Breast epithelium (tissue), 3 donors: ENCODE data around the gene PRPF6.

Experiments
- POLR2AphosphoS5 ChIP-seq, 3 donors: sonication (generic); formaldehyde crosslinking; IDR thresholded peaks; one replicate each; pipeline ENCODE4 v1.6.1; 2017; ENCODE audit warnings: antibody characterized with exemption in 3 of 3
- TF ChIP-seq, protein P1 (sequence below), 3 donors: fragments of 450-650 bp; IDR thresholded peaks; one replicate each; pipeline ENCODE4 v1.5.1; 2016 to 2017; ENCODE audit warnings: antibody characterized with exemption in 3 of 3, mild to moderate bottlenecking in 3 of 3, moderate library complexity in 3 of 3

DNA sequence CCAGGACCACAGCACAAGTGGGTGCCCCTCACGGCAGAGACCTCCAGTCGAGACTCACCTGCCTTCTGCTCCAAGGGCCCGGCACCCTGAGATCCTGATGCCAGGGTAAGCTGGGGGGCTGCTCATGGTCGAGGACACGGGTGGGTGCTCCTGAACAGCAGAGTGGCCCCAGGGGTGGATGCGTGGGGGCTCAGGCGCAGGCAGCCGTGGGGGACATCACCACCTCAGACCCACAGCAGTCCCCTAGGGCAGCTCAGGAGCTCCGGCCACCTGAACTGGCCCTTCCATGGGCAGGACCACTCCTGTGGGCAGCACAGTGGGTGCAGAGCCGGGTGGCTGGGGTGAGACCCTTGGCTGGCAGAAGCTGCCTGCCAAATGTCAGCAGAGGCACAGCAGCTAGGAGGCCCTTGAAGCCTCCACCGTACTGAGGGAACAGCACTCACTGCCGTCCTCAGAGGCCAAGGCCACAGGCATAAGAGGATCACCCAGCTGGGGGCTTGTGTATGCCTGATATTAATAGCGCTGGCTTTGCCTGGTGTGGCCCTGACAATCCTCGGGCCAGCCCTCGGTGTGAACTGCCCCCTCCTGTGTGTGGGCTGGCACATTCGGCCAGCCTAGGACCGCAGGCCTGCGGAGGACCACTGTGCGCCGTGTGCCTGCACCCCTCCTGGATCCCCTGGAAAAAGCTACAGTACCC, 30.1 kb upstream of the PRPF6 start:
- TF ChIP-seq, protein P1, sequence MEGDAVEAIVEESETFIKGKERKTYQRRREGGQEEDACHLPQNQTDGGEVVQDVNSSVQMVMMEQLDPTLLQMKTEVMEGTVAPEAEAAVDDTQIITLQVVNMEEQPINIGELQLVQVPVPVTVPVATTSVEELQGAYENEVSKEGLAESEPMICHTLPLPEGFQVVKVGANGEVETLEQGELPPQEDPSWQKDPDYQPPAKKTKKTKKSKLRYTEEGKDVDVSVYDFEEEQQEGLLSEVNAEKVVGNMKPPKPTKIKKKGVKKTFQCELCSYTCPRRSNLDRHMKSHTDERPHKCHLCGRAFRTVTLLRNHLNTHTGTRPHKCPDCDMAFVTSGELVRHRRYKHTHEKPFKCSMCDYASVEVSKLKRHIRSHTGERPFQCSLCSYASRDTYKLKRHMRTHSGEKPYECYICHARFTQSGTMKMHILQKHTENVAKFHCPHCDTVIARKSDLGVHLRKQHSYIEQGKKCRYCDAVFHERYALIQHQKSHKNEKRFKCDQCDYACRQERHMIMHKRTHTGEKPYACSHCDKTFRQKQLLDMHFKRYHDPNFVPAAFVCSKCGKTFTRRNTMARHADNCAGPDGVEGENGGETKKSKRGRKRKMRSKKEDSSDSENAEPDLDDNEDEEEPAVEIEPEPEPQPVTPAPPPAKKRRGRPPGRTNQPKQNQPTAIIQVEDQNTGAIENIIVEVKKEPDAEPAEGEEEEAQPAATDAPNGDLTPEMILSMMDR (IDR thresholded peaks at IDR 0.05): no peak
- no peak for TF ChIP-seq POLR2AphosphoS5 (IDR thresholded peaks at IDR 0.05)
